Measurements from ENCODE around the gene BTBD9. TPM values are rescaled to one million over a fixed set of nuclear protein-coding genes. Genes with fewer than 3 reads are reported as not detected.

Gene BTBD9
- total and polyA plus RNA-seq, 2 of the 13 experiments (the other 11 are each of a cell fraction or from before 2014, with no cell fraction given) = 1.2 to 3.0 TPM

GRCh38 chr6:38169977-38170526, 469.7 kb downstream of the BTBD9 start:
- ATAC-seq = no peak
- no peak for FAIRE-seq
- no peak overlapping the region for H3K4me2 ChIP-seq (ENCODE audit: low read depth, low read length)
- in situ Hi-C loops (cut with HindIII; ENCODE audit: extremely low pct_ligation_motif_present, low pct_unique_long_range_greater_than_20kb) (no loop called here), intact Hi-C loops (cut with micrococcal nuclease; ENCODE audit: unreplicated experiment) (loop anchor here (10.0 kb wide), 1 partner anchor 325 kb away; no protein-coding TSS in a partner anchor)
- H2AFZ ChIP-seq (ENCODE audit: low read length) = no peak overlapping the region
- no TSS peak for BruUV-seq (replicated peaks)
- no peaks in the 10 kb centered on the region for H3K79me2 ChIP-seq (ENCODE audit: insufficient read depth, low read length)
- H3K27me3 ChIP-seq (ENCODE audit: control insufficient read depth in 1 of 2, insufficient read depth in 2 of 2, low read length in 2 of 2) = no peaks in the 10 kb centered on the region
- WGBS (ENCODE audit: low lambda C conversion rate) = 91% methylated on average over 18 of the region's 19 CpGs
- H3K4me1 ChIP-seq (ENCODE audit: insufficient read depth, low read length) = peaks cover 38% of the 10 kb centered on the region
- DNase-seq (ENCODE audit: low spot score) = no peak
- ChIA-PET CTCF (ENCODE audit: low intra/inter-chr PET ratio, low total read pairs) (no interaction called here), POLR2A (no interaction called here)
- no peak overlapping the region for H3K9ac ChIP-seq (ENCODE audit: insufficient read depth, low read depth, low read length)
- H3K36me3 ChIP-seq (replicated peaks in 1 of 2; ENCODE audit: control insufficient read depth in 1 of 2, insufficient read depth in 2 of 2, low read length in 2 of 2) = no peaks in the 10 kb centered on the region
- no peaks in the 10 kb centered on the region for H4K20me1 ChIP-seq (ENCODE audit: insufficient read depth, low read length)
- no peaks in the 10 kb centered on the region for H3K9me3 ChIP-seq (ENCODE audit: low read length)
- no peak for TF ChIP-seq GATAD1 (CRISPR knock-in tag; IDR thresholded peaks at IDR 0.05)
- TF ChIP-seq MEIS2 (CRISPR knock-in tag; IDR thresholded peaks at IDR 0.05) = no peak
- no peak for TF ChIP-seq PRDM4 (CRISPR knock-in tag; IDR thresholded peaks at IDR 0.05; ENCODE audit: borderline replicate concordance)
- TF ChIP-seq ESRRA (CRISPR knock-in tag; IDR thresholded peaks at IDR 0.05; ENCODE audit: low read depth) = no peak
- no peak for TF ChIP-seq ZNF615 (CRISPR knock-in tag; IDR thresholded peaks at IDR 0.05; ENCODE audit: borderline replicate concordance)
- no peak for TF ChIP-seq RAD21 (CRISPR knock-in tag; IDR thresholded peaks at IDR 0.05)
- no peak for TF ChIP-seq KDM1A (CRISPR knock-in tag; IDR thresholded peaks at IDR 0.05)
- no peak for TF ChIP-seq ZNF367 (CRISPR knock-in tag; IDR thresholded peaks at IDR 0.05; ENCODE audit: borderline replicate concordance)
- no peak for TF ChIP-seq ZFYVE20 (CRISPR knock-in tag; IDR thresholded peaks at IDR 0.05; ENCODE audit: borderline replicate concordance, low read depth)
- TF ChIP-seq EED (CRISPR knock-in tag; IDR thresholded peaks at IDR 0.05) = no peak
- no peak for TF ChIP-seq ZNF776 (CRISPR knock-in tag; IDR thresholded peaks at IDR 0.05)
- TF ChIP-seq ZNF576 (CRISPR knock-in tag; IDR thresholded peaks at IDR 0.05) = no peak
- no peak for TF ChIP-seq IRF1 (CRISPR knock-in tag; IDR thresholded peaks at IDR 0.05; ENCODE audit: low read depth)
- TF ChIP-seq NFKBIZ (CRISPR knock-in tag; IDR thresholded peaks at IDR 0.05) = no peak
- TF ChIP-seq, protein P1, sequence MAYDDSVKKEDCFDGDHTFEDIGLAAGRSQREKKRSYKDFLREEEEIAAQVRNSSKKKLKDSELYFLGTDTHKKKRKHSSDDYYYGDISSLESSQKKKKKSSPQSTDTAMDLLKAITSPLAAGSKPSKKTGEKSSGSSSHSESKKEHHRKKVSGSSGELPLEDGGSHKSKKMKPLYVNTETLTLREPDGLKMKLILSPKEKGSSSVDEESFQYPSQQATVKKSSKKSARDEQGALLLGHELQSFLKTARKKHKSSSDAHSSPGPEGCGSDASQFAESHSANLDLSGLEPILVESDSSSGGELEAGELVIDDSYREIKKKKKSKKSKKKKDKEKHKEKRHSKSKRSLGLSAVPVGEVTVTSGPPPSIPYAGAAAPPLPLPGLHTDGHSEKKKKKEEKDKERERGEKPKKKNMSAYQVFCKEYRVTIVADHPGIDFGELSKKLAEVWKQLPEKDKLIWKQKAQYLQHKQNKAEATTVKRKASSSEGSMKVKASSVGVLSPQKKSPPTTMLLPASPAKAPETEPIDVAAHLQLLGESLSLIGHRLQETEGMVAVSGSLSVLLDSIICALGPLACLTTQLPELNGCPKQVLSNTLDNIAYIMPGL (CRISPR knock-in tag; IDR thresholded peaks at IDR 0.05; ENCODE audit: borderline replicate concordance in 1 of 2, low read depth in 1 of 2) = no peak
- TF ChIP-seq ZSCAN9 (CRISPR knock-in tag; IDR thresholded peaks at IDR 0.05; ENCODE audit: borderline replicate concordance) = no peak
- TF ChIP-seq, protein P2, sequence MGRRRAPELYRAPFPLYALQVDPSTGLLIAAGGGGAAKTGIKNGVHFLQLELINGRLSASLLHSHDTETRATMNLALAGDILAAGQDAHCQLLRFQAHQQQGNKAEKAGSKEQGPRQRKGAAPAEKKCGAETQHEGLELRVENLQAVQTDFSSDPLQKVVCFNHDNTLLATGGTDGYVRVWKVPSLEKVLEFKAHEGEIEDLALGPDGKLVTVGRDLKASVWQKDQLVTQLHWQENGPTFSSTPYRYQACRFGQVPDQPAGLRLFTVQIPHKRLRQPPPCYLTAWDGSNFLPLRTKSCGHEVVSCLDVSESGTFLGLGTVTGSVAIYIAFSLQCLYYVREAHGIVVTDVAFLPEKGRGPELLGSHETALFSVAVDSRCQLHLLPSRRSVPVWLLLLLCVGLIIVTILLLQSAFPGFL (CRISPR knock-in tag; IDR thresholded peaks at IDR 0.05) = no peak
- no peak overlapping the region for H3K4me3 ChIP-seq (replicated peaks in 1 of 3; ENCODE audit: insufficient read depth in 1 of 3, low read depth in 2 of 3, low read length in 3 of 3)
- no peak overlapping the region for H3K27ac ChIP-seq (ENCODE audit: extremely low read length, insufficient read depth, low read length)
